Mucosa of stomach (tissue), 1 donor: Measurements from ENCODE around the gene FMNL2.

Experiments
- H3K27me3 ChIP-seq: one replicate; pipeline ENCODE4 v1.7.0; 2013; ENCODE audit warnings: mild to moderate bottlenecking, low read length; ENCODE audit not compliant: control insufficient read depth, insufficient read depth
- H3K36me3 ChIP-seq: one replicate; pipeline ENCODE4 v1.7.0; 2013; ENCODE audit warnings: low read length; ENCODE audit not compliant: control insufficient read depth, insufficient read depth
- H3K4me1 ChIP-seq: one replicate; pipeline ENCODE4 v1.7.0; 2013; ENCODE audit warnings: mild to moderate bottlenecking, low read length; ENCODE audit not compliant: control insufficient read depth, insufficient read depth
- H3K4me3 ChIP-seq: one replicate; pipeline ENCODE4 v1.7.0; 2013; ENCODE audit warnings: low read length
- H3K9ac ChIP-seq: one replicate; pipeline ENCODE4 v1.7.0; 2013; ENCODE audit warnings: mild to moderate bottlenecking, low read length, moderate library complexity
- H3K9me3 ChIP-seq: one replicate; pipeline ENCODE4 v1.7.0; 2013; ENCODE audit warnings: mild to moderate bottlenecking, low read length, moderate library complexity; ENCODE audit not compliant: control insufficient read depth
- donor health status: Pancreatic carcinoma.

The FMNL2 gene

GRCh38 chr2:152646264-152646663 is 311.3 kb downstream of the FMNL2 start:
- Histone ChIP-seq H3K4me1 (peaks cover 15% of the 10 kb centered on the region), H3K9me3 (no peaks in the 10 kb centered on the region), H3K4me3 (no peak overlapping the region), H3K36me3 (no peaks in the 10 kb centered on the region), H3K27me3 (no peaks in the 10 kb centered on the region), H3K9ac (no peak overlapping the region)

GRCh38 chr2:152646775-152647174 is 311.8 kb downstream of the FMNL2 start:
- Histone ChIP-seq H3K27me3 (no peaks in the 10 kb centered on the region), H3K9ac (no peak overlapping the region), H3K4me3 (no peak overlapping the region), H3K9me3 (no peaks in the 10 kb centered on the region), H3K4me1 (peaks cover 15% of the 10 kb centered on the region), H3K36me3 (no peaks in the 10 kb centered on the region)

- Histone ChIP-seq H3K9me3 (no peaks in the 10 kb centered on the region), H3K36me3 (no peaks in the 10 kb centered on the region), H3K4me1 (peaks cover 15% of the 10 kb centered on the region), H3K9ac (no peak overlapping the region), H3K27me3 (no peaks in the 10 kb centered on the region), H3K4me3 (no peak overlapping the region)
These were observed 312.6 kb downstream of the FMNL2 start for GRCh38 chr2:152647552-152647951.

GRCh38 chr2:152648336-152648735 is 313.4 kb downstream of the FMNL2 start:
- no peaks in the 10 kb centered on the region for H3K36me3 ChIP-seq
- no peaks in the 10 kb centered on the region for H3K9me3 ChIP-seq
- peaks cover 15% of the 10 kb centered on the region for H3K4me1 ChIP-seq
- no peak overlapping the region for H3K9ac ChIP-seq
- no peak overlapping the region for H3K4me3 ChIP-seq
- H3K27me3 ChIP-seq: no peaks in the 10 kb centered on the region

GRCh38 chr2:152649997-152650396 is 315.0 kb downstream of the FMNL2 start:
- no peak overlapping the region for H3K9ac ChIP-seq
- no peaks in the 10 kb centered on the region for H3K36me3 ChIP-seq
- H3K4me1 ChIP-seq: peaks cover 15% of the 10 kb centered on the region
- H3K9me3 ChIP-seq: no peaks in the 10 kb centered on the region
- H3K27me3 ChIP-seq: no peaks in the 10 kb centered on the region
- H3K4me3 ChIP-seq: no peak overlapping the region

- no peak overlapping the region for H3K9ac ChIP-seq
- H3K27me3 ChIP-seq: no peaks in the 10 kb centered on the region
- H3K36me3 ChIP-seq: no peaks in the 10 kb centered on the region
These were observed 315.9 kb downstream of the FMNL2 start for GRCh38 chr2:152650768-152651371.

GRCh38 chr2:152651834-152652233 is 316.9 kb downstream of the FMNL2 start:
- Histone ChIP-seq H3K36me3 (no peaks in the 10 kb centered on the region), H3K27me3 (no peaks in the 10 kb centered on the region), H3K4me1 (peaks cover 11% of the 10 kb centered on the region), H3K9me3 (no peaks in the 10 kb centered on the region), H3K4me3 (no peak overlapping the region), H3K9ac (no peak overlapping the region)

More at GRCh38 chr2:152650768-152651371, 315.9 kb downstream of the FMNL2 start:
- Histone ChIP-seq H3K9me3 (no peaks in the 10 kb centered on the region), H3K4me1 (peaks cover 15% of the 10 kb centered on the region), H3K4me3 (no peak overlapping the region)

- Histone ChIP-seq H3K36me3 (no peaks in the 10 kb centered on the region), H3K4me3 (no peak overlapping the region), H3K4me1 (no peaks in the 10 kb centered on the region), H3K9ac (no peak overlapping the region), H3K27me3 (no peaks in the 10 kb centered on the region), H3K9me3 (no peaks in the 10 kb centered on the region)
These were observed 320.9 kb downstream of the FMNL2 start for GRCh38 chr2:152655880-152656279.

GRCh38 chr2:152657043-152657442 is 322.1 kb downstream of the FMNL2 start:
- H3K9ac ChIP-seq: no peak overlapping the region
- H3K27me3 ChIP-seq: no peaks in the 10 kb centered on the region
- no peak overlapping the region for H3K4me3 ChIP-seq
- no peaks in the 10 kb centered on the region for H3K4me1 ChIP-seq
- H3K9me3 ChIP-seq: no peaks in the 10 kb centered on the region
- H3K36me3 ChIP-seq: no peaks in the 10 kb centered on the region

- no peak overlapping the region for H3K4me3 ChIP-seq
- H3K9me3 ChIP-seq: no peaks in the 10 kb centered on the region
- H3K27me3 ChIP-seq: no peaks in the 10 kb centered on the region
- H3K9ac ChIP-seq: no peak overlapping the region
- no peaks in the 10 kb centered on the region for H3K36me3 ChIP-seq
- H3K4me1 ChIP-seq: no peaks in the 10 kb centered on the region
These were observed 323.2 kb downstream of the FMNL2 start for GRCh38 chr2:152658221-152658620.

- Histone ChIP-seq H3K4me3 (no peak overlapping the region), H3K36me3 (no peaks in the 10 kb centered on the region), H3K4me1 (no peaks in the 10 kb centered on the region), H3K27me3 (no peaks in the 10 kb centered on the region), H3K9ac (no peak overlapping the region), H3K9me3 (no peaks in the 10 kb centered on the region)
These were observed 326.1 kb downstream of the FMNL2 start for GRCh38 chr2:152661076-152661475.

GRCh38 chr2:152664725-152665124 is 329.8 kb downstream of the FMNL2 start:
- Histone ChIP-seq H3K9me3 (no peaks in the 10 kb centered on the region), H3K27me3 (no peaks in the 10 kb centered on the region), H3K4me3 (no peak overlapping the region), H3K36me3 (no peaks in the 10 kb centered on the region), H3K4me1 (no peaks in the 10 kb centered on the region), H3K9ac (no peak overlapping the region)

GRCh38 chr2:152674334-152674733 is 339.4 kb downstream of the FMNL2 start:
- H3K9me3 ChIP-seq: no peaks in the 10 kb centered on the region
- H3K9ac ChIP-seq: no peak overlapping the region
- no peaks in the 10 kb centered on the region for H3K27me3 ChIP-seq
- no peaks in the 10 kb centered on the region for H3K4me1 ChIP-seq
- H3K36me3 ChIP-seq: peaks cover 6% of the 10 kb centered on the region
- no peak overlapping the region for H3K4me3 ChIP-seq
